ENCODE measurements around the gene ZBTB7C. TPM values are rescaled to one million over a fixed set of nuclear protein-coding genes. Genes with fewer than 3 reads are reported as not detected.

Gene ZBTB7C
- total and polyA plus RNA-seq, 2 of the 8 experiments (the other 6 are each of a cell fraction or from before 2014, with no cell fraction given), result 0.15 to 0.45 TPM

GRCh38 chr18:48033790-48034650, 375.2 kb downstream of the ZBTB7C start (continued):
- no peak for TF ChIP-seq CHD7 (IDR thresholded peaks at IDR 0.05; ENCODE audit: insufficient replicate concordance, low read length)
- no peak for TF ChIP-seq GABPA (IDR thresholded peaks at IDR 0.05; ENCODE audit: borderline replicate concordance, insufficient read depth, low read length)
- TF ChIP-seq EP300 (IDR thresholded peaks at IDR 0.05; ENCODE audit: borderline replicate concordance in 1 of 2, low read depth in 2 of 2, low read length in 2 of 2), result no peak
- no peak for TF ChIP-seq RFX5 (IDR thresholded peaks at IDR 0.05; ENCODE audit: borderline replicate concordance, low read depth, low read length)
- no peak for TF ChIP-seq TAF1 (IDR thresholded peaks at IDR 0.05; ENCODE audit: low read depth, low read length)
- no peak for TF ChIP-seq POLR2AphosphoS5 (IDR thresholded peaks at IDR 0.05; ENCODE audit: low read depth, low read length)
- TF ChIP-seq FOSL1 (IDR thresholded peaks at IDR 0.05; ENCODE audit: insufficient read depth, low read depth, low read length), result no peak
- TF ChIP-seq SP4 (IDR thresholded peaks at IDR 0.05; ENCODE audit: low read length), result no peak
- TF ChIP-seq CHD1 (IDR thresholded peaks at IDR 0.05; ENCODE audit: low read depth, low read length), result no peak
